ENCODE data around the gene GGCX. TPM values are rescaled to one million over a fixed set of nuclear protein-coding genes. Genes with fewer than 3 reads are reported as not detected.
"Not testable (repeated sequence)": the region's sequence is repeated elsewhere in the genome, so short reads cannot be mapped to it uniquely, and the experiment has no call there.

Gene GGCX
- polyA plus RNA-seq, 4 donors = 9.2 to 24.8 (median 16.5) TPM

GRCh38 chr2:85575739-85576138 lies 14.4 kb upstream of the GGCX start:
- 82 to 85% (median 83%) methylated on average over 8 of the region's 8 CpGs for WGBS, 3 donors
- Histone ChIP-seq H3K27me3 (ENCODE audit: control insufficient read depth in 3 of 3, insufficient read depth in 3 of 3, low read length in 3 of 3) (no peaks in the 10 kb centered on the region), H3K4me3 (ENCODE audit: low read depth in 1 of 3, low read length in 3 of 3) (no peak overlapping the region), H3K27ac (ENCODE audit: low read depth in 1 of 3, low read length in 2 of 3) (no peak overlapping the region), H3K4me1 (ENCODE audit: control insufficient read depth in 3 of 3, insufficient read depth in 2 of 3, low read depth in 1 of 3, low read length in 2 of 3) (peaks cover 2 to 33% (median 3%) of the 10 kb centered on the region in 3 donors), H3K9me3 (ENCODE audit: control insufficient read depth in 2 of 2, insufficient read depth in 1 of 2, low read depth in 1 of 2, low read length in 1 of 2) (no peaks in the 10 kb centered on the region), H3K36me3 (ENCODE audit: control insufficient read depth in 3 of 3, insufficient read depth in 2 of 3, low read depth in 1 of 3, low read length in 3 of 3) (peaks cover 0 to 15% (median 3%) of the 10 kb centered on the region in 3 donors)
- FAIRE-seq (no peak), DNase-seq (no peak)

DNA sequence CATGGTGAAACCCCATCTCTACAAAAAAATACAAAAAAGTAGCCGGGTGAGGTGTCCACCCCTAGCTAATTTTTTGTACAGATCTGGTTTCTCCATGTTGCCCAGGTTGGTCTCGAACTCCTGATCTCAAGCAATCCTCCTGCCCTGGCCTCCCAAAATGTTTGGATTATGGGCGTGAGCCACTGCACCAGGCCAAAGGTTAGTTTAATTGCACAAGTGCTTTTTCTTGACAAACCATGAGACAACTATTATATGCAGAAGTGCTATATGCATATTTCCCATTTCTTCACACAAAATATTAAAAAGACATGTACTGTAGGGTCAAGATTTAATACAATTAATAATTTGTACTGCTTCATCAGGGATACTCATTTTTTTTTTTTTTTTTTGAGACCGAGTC lies 5.0 kb upstream of the GGCX start:
- H3K4me1 ChIP-seq (ENCODE audit: control insufficient read depth in 3 of 3, insufficient read depth in 2 of 3, low read depth in 1 of 3, low read length in 2 of 3) = no peaks in the 10 kb centered on the region
- no peaks in the 10 kb centered on the region for H3K36me3 ChIP-seq (ENCODE audit: control insufficient read depth in 3 of 3, insufficient read depth in 2 of 3, low read depth in 1 of 3, low read length in 3 of 3)
- H3K27ac ChIP-seq (ENCODE audit: low read depth in 1 of 3, low read length in 2 of 3) = no peak overlapping the region
- no peaks in the 10 kb centered on the region for H3K27me3 ChIP-seq (ENCODE audit: control insufficient read depth in 3 of 3, insufficient read depth in 3 of 3, low read length in 3 of 3)
- no peaks in the 10 kb centered on the region for H3K9me3 ChIP-seq (ENCODE audit: control insufficient read depth in 2 of 2, insufficient read depth in 1 of 2, low read depth in 1 of 2, low read length in 1 of 2)
- WGBS, 3 donors = 67 to 82% (median 75%) methylated on average over 4 of the region's 4 CpGs
- DNase-seq (no peak), FAIRE-seq (no peak)
- H3K4me3 ChIP-seq (ENCODE audit: low read depth in 1 of 3, low read length in 3 of 3) = no peak overlapping the region

DNA sequence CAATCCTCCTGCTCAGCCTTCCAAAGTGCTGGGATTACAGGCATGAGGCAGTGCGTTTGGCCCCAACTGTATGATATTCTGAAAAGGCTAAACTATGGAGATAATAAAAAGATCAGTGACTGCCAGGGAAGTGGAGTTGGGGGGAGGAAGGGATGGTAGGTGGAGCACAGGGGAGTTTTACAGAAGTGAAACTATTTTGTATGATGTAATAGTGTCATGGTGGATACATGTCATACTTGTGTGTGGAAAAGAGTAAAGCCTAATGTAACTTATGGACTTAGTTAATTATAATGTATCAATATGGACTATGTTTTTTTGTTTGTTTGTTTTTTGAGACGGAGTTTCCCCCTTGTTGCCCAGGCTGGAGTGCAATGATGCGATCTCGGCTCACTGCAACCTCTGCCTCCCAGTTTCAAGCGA lies 2.9 kb upstream of the GGCX start:
- no peak for FAIRE-seq
- H3K9me3 ChIP-seq (ENCODE audit: control insufficient read depth in 2 of 2, insufficient read depth in 1 of 2, low read depth in 1 of 2, low read length in 1 of 2) = no peaks in the 10 kb centered on the region
- peaks cover 0 to 5% (median 0%) of the 10 kb centered on the region in 3 donors for H3K4me1 ChIP-seq (ENCODE audit: control insufficient read depth in 3 of 3, insufficient read depth in 2 of 3, low read depth in 1 of 3, low read length in 2 of 3)
- H3K27ac ChIP-seq (ENCODE audit: low read depth in 1 of 3, low read length in 2 of 3) = no peak overlapping the region
- WGBS, 3 donors = 86 to 90% (median 88%) methylated on average over 5 of the region's 5 CpGs
- no peaks in the 10 kb centered on the region for H3K36me3 ChIP-seq (ENCODE audit: control insufficient read depth in 3 of 3, insufficient read depth in 2 of 3, low read depth in 1 of 3, low read length in 3 of 3)
- no peak overlapping the region for H3K4me3 ChIP-seq (ENCODE audit: low read depth in 1 of 3, low read length in 3 of 3)
- H3K27me3 ChIP-seq (ENCODE audit: control insufficient read depth in 3 of 3, insufficient read depth in 3 of 3, low read length in 3 of 3) = no peaks in the 10 kb centered on the region
- DNase-seq = no peak

GRCh38 chr2:85560812-85561279 lies 447 bp downstream of the GGCX start:
- peak in 1 of 2 donors; percentile 30 for DNase-seq
- Histone ChIP-seq H3K4me3 (ENCODE audit: low read depth in 1 of 3, low read length in 3 of 3) (peak overlapping the region; percentile 74 to 92 (median 75)), H3K36me3 (ENCODE audit: control insufficient read depth in 3 of 3, insufficient read depth in 2 of 3, low read depth in 1 of 3, low read length in 3 of 3) (peaks cover 0 to 18% (median 8%) of the 10 kb centered on the region in 3 donors), H3K27me3 (ENCODE audit: control insufficient read depth in 3 of 3, insufficient read depth in 3 of 3, low read length in 3 of 3) (no peaks in the 10 kb centered on the region), H3K4me1 (ENCODE audit: control insufficient read depth in 3 of 3, insufficient read depth in 2 of 3, low read depth in 1 of 3, low read length in 2 of 3) (peaks cover 0 to 5% (median 0%) of the 10 kb centered on the region in 3 donors), H3K27ac (ENCODE audit: low read depth in 1 of 3, low read length in 2 of 3) (peak overlapping the region in 2 of 3 donors; percentile 89 to 90), H3K9me3 (ENCODE audit: control insufficient read depth in 2 of 2, insufficient read depth in 1 of 2, low read depth in 1 of 2, low read length in 1 of 2) (no peaks in the 10 kb centered on the region)
- no peak for FAIRE-seq
- WGBS, 3 donors = 0 to 4% (median 4%) methylated on average over 14 of the region's 14 CpGs

DNA sequence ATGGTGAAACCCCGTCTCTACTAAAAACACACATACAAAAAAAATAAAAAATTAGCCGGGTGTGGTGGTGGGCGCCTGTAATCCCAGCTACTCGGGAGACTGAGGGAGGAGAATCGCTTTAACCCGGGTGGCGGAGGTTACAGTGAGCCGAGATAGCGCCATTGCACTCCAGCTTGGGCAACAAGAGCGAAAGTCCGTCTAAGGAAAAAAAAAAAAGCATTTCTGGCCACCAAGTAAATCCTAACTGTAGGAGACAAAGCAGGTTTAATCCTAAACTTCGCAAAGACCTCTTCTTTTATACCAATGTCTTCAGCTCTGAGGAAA lies 928 bp downstream of the GGCX start:
- peaks cover 0 to 19% (median 10%) of the 10 kb centered on the region in 3 donors for H3K36me3 ChIP-seq (ENCODE audit: control insufficient read depth in 3 of 3, insufficient read depth in 2 of 3, low read depth in 1 of 3, low read length in 3 of 3)
- H3K4me3 ChIP-seq (ENCODE audit: low read depth in 1 of 3, low read length in 3 of 3) = peak overlapping the region in 2 of 3 donors; percentile 74 to 92
- WGBS, 3 donors = 74 to 79% (median 77%) methylated on average over 12 of the region's 12 CpGs
- not testable (repeated sequence) for H3K27me3 ChIP-seq (ENCODE audit: control insufficient read depth in 3 of 3, insufficient read depth in 3 of 3, low read length in 3 of 3); H3K4me1 ChIP-seq (ENCODE audit: control insufficient read depth in 3 of 3, insufficient read depth in 2 of 3, low read depth in 1 of 3, low read length in 2 of 3); H3K9me3 ChIP-seq (ENCODE audit: control insufficient read depth in 2 of 2, insufficient read depth in 1 of 2, low read depth in 1 of 2, low read length in 1 of 2); FAIRE-seq; DNase-seq; H3K27ac ChIP-seq (ENCODE audit: low read depth in 1 of 3, low read length in 2 of 3)

GRCh38 chr2:85558160-85558559 lies 3.1 kb downstream of the GGCX start:
- Histone ChIP-seq H3K36me3 (ENCODE audit: control insufficient read depth in 3 of 3, insufficient read depth in 2 of 3, low read depth in 1 of 3, low read length in 3 of 3) (peaks cover 7 to 38% (median 16%) of the 10 kb centered on the region in 3 donors), H3K9me3 (ENCODE audit: control insufficient read depth in 2 of 2, insufficient read depth in 1 of 2, low read depth in 1 of 2, low read length in 1 of 2) (no peaks in the 10 kb centered on the region), H3K27ac (ENCODE audit: low read depth in 1 of 3, low read length in 2 of 3) (no peak overlapping the region), H3K27me3 (ENCODE audit: control insufficient read depth in 3 of 3, insufficient read depth in 3 of 3, low read length in 3 of 3) (no peaks in the 10 kb centered on the region), H3K4me3 (ENCODE audit: low read depth in 1 of 3, low read length in 3 of 3) (no peak overlapping the region), H3K4me1 (ENCODE audit: control insufficient read depth in 3 of 3, insufficient read depth in 2 of 3, low read depth in 1 of 3, low read length in 2 of 3) (peaks cover 0 to 5% (median 0%) of the 10 kb centered on the region in 3 donors)
- DNase-seq (no peak), FAIRE-seq (no peak)
- WGBS, 3 donors = 80 to 100% (median 93%) methylated on average over 1 of the region's 1 CpG

DNA sequence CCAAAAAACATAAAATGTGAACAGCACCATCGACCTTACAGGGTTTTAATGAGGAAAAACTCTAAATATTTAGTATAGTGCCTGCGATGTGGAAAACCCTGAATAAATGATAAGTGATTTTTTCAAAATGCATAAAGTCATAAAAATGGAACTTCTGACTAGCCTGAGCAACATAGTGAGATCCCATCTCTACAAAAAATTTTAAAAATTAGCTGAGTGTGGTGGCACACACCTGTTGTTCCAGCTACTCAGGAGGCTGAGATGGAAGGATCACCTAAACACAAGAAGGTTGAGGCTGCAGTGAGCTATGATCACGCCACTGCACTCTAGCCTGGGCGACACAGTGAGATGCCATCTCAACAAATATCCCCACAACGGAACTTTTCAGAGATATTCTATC lies 4.2 kb downstream of the GGCX start:
- no peaks in the 10 kb centered on the region for H3K27me3 ChIP-seq (ENCODE audit: control insufficient read depth in 3 of 3, insufficient read depth in 3 of 3, low read length in 3 of 3)

GRCh38 chr2:85554980-85555612 lies 6.2 kb downstream of the GGCX start:
- Histone ChIP-seq H3K27me3 (ENCODE audit: control insufficient read depth in 3 of 3, insufficient read depth in 3 of 3, low read length in 3 of 3) (no peaks in the 10 kb centered on the region), H3K27ac (ENCODE audit: low read depth in 1 of 3, low read length in 2 of 3) (no peak overlapping the region), H3K9me3 (ENCODE audit: control insufficient read depth in 2 of 2, insufficient read depth in 1 of 2, low read depth in 1 of 2, low read length in 1 of 2) (no peaks in the 10 kb centered on the region), H3K4me3 (ENCODE audit: low read depth in 1 of 3, low read length in 3 of 3) (no peak overlapping the region), H3K4me1 (ENCODE audit: control insufficient read depth in 3 of 3, insufficient read depth in 2 of 3, low read depth in 1 of 3, low read length in 2 of 3) (peaks cover 0 to 4% (median 0%) of the 10 kb centered on the region in 3 donors), H3K36me3 (ENCODE audit: control insufficient read depth in 3 of 3, insufficient read depth in 2 of 3, low read depth in 1 of 3, low read length in 3 of 3) (peaks cover 7 to 65% (median 22%) of the 10 kb centered on the region in 3 donors)
- 94 to 95% (median 94%) methylated on average over 3 of the region's 3 CpGs for WGBS, 3 donors
- DNase-seq (no peak), FAIRE-seq (no peak)

More for the DNA sequence above, 4.2 kb downstream of the GGCX start:
- FAIRE-seq (no peak), DNase-seq (no peak)
- 92 to 95% (median 92%) methylated on average over 5 of the region's 5 CpGs for WGBS, 3 donors
- Histone ChIP-seq H3K36me3 (ENCODE audit: control insufficient read depth in 3 of 3, insufficient read depth in 2 of 3, low read depth in 1 of 3, low read length in 3 of 3) (peaks cover 7 to 48% (median 16%) of the 10 kb centered on the region in 3 donors), H3K9me3 (ENCODE audit: control insufficient read depth in 2 of 2, insufficient read depth in 1 of 2, low read depth in 1 of 2, low read length in 1 of 2) (no peaks in the 10 kb centered on the region), H3K4me3 (ENCODE audit: low read depth in 1 of 3, low read length in 3 of 3) (no peak overlapping the region), H3K4me1 (ENCODE audit: control insufficient read depth in 3 of 3, insufficient read depth in 2 of 3, low read depth in 1 of 3, low read length in 2 of 3) (peaks cover 0 to 5% (median 0%) of the 10 kb centered on the region in 3 donors), H3K27ac (ENCODE audit: low read depth in 1 of 3, low read length in 2 of 3) (no peak overlapping the region)

DNA sequence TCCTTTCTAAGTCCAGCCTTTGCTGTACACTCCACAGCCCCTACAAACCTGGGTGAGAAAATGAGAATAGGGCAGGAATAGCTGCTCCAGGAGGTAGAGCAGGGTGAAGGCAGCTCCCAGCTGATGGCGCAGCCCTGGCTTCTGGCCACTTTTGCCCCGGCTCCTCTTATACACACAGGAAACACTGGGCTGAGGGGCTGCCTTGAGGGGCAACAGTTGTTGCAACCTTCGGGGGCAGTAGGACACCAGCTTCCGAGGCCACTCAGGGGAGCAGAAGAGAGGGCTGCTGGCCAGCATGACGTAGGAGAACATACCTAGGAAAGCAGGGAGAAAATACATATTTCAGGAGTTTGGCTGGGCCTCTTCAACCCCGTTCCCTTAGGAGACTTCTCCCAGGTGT lies 8.1 kb downstream of the GGCX start:
- Histone ChIP-seq H3K36me3 (ENCODE audit: control insufficient read depth in 3 of 3, insufficient read depth in 2 of 3, low read depth in 1 of 3, low read length in 3 of 3) (peaks cover 7 to 68% (median 19%) of the 10 kb centered on the region in 3 donors), H3K9me3 (ENCODE audit: control insufficient read depth in 2 of 2, insufficient read depth in 1 of 2, low read depth in 1 of 2, low read length in 1 of 2) (no peaks in the 10 kb centered on the region), H3K27ac (ENCODE audit: low read depth in 1 of 3, low read length in 2 of 3) (no peak overlapping the region), H3K4me3 (ENCODE audit: low read depth in 1 of 3, low read length in 3 of 3) (no peak overlapping the region), H3K27me3 (ENCODE audit: control insufficient read depth in 3 of 3, insufficient read depth in 3 of 3, low read length in 3 of 3) (no peaks in the 10 kb centered on the region), H3K4me1 (ENCODE audit: control insufficient read depth in 3 of 3, insufficient read depth in 2 of 3, low read depth in 1 of 3, low read length in 2 of 3) (no peaks in the 10 kb centered on the region)
- no peak for FAIRE-seq
- no peak for DNase-seq
- WGBS, 3 donors = 86 to 89% (median 88%) methylated on average over 5 to 6 of the region's 6 CpGs

Data from small intestine (tissue), 7 donors.